ENCODE measurements around the gene MITD1.

The MITD1 gene

GRCh38 chr2:99180755-99181623 is at the start of gene MITD1, which contains the start of gene MRPL30:
MITD1 (minus strand) TSS chr2:99181058; CDS start chr2:99180981, 77 bp downstream.
MRPL30 (plus strand) TSS chr2:99181184; CDS start chr2:99186204, 5,020 bp downstream.
- in situ Hi-C loops (cut with MboI; ENCODE audit: low pct_unique_long_range_greater_than_20kb, low sequenced_read_pairs, unreplicated experiment): loop anchor here (25.0 kb wide), 1 partner anchor 306 kb away; the partner anchor contains the start of gene REV1

GRCh38 chr2:99217929-99218501 is 37.2 kb upstream of the MITD1 start:
- in situ Hi-C loops (cut with MboI; ENCODE audit: low pct_unique_long_range_greater_than_20kb, low sequenced_read_pairs, unreplicated experiment): no loop called here
- no peak for DNase-seq (ENCODE audit: low spot score)
- TF ChIP-seq CTCF (IDR thresholded peaks at IDR 0.05; ENCODE audit: extremely low read depth, insufficient read depth, missing control alignments): no peak

More at GRCh38 chr2:99180755-99181623, at the start of gene MITD1, which contains the start of gene MRPL30:
- DNase-seq (ENCODE audit: low spot score): peak; percentile 84
- no peak for TF ChIP-seq CTCF (IDR thresholded peaks at IDR 0.05; ENCODE audit: extremely low read depth, insufficient read depth, missing control alignments)

GRCh38 chr2:99216096-99216495 is 35.2 kb upstream of the MITD1 start:
- no peak for TF ChIP-seq CTCF (IDR thresholded peaks at IDR 0.05; ENCODE audit: extremely low read depth, insufficient read depth, missing control alignments)
- DNase-seq (ENCODE audit: low spot score): no peak
- in situ Hi-C loops (cut with MboI; ENCODE audit: low pct_unique_long_range_greater_than_20kb, low sequenced_read_pairs, unreplicated experiment): no loop called here

GRCh38 chr2:99205491-99205890 is 24.6 kb upstream of the MITD1 start:
- in situ Hi-C loops (cut with MboI; ENCODE audit: low pct_unique_long_range_greater_than_20kb, low sequenced_read_pairs, unreplicated experiment): no loop called here
- TF ChIP-seq CTCF (IDR thresholded peaks at IDR 0.05; ENCODE audit: extremely low read depth, insufficient read depth, missing control alignments): no peak
- DNase-seq (ENCODE audit: low spot score): no peak

GRCh38 chr2:99201959-99202678 is 21.3 kb upstream of the MITD1 start:
- in situ Hi-C loops (cut with MboI; ENCODE audit: low pct_unique_long_range_greater_than_20kb, low sequenced_read_pairs, unreplicated experiment): no loop called here
- TF ChIP-seq CTCF (IDR thresholded peaks at IDR 0.05; ENCODE audit: extremely low read depth, insufficient read depth, missing control alignments): no peak
- DNase-seq (ENCODE audit: low spot score): no peak

- no peak for DNase-seq (ENCODE audit: low spot score)
- in situ Hi-C loops (cut with MboI; ENCODE audit: low pct_unique_long_range_greater_than_20kb, low sequenced_read_pairs, unreplicated experiment): no loop called here
- no peak for TF ChIP-seq CTCF (IDR thresholded peaks at IDR 0.05; ENCODE audit: extremely low read depth, insufficient read depth, missing control alignments)
These were observed 19.4 kb upstream of the MITD1 start for GRCh38 chr2:99200076-99200800.

Data from GM13977 (cell line).